Measurements from ENCODE around the gene AXL.

The AXL gene

GRCh38 chr19:41235480-41235879 is 16.5 kb downstream of the AXL start:
- DNase-seq = no peak

- DNase-seq = no peak
Measured at GRCh38 chr19:41238244-41238643, 19.2 kb downstream of the AXL start.

DNA sequence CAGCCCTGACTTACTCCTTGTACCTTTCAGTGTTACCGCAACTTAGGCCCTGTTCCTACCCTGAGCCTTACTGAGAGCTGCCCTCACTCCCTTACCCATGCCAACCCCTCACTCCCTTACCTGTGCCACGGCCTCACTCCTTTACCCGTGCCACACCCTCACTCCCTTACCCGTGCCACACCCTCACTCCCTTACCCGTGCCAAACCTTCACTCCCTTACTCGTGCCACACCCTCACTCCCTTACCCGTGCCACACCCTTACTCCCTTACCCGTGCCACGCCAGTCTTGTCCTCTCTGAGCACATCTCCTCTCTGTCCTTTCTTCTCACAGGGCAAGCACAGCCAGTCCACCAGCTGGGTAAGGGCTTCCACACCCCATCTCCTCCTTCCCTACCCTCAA is 20.3 kb downstream of the AXL start:
- DNase-seq = no peak

DNA sequence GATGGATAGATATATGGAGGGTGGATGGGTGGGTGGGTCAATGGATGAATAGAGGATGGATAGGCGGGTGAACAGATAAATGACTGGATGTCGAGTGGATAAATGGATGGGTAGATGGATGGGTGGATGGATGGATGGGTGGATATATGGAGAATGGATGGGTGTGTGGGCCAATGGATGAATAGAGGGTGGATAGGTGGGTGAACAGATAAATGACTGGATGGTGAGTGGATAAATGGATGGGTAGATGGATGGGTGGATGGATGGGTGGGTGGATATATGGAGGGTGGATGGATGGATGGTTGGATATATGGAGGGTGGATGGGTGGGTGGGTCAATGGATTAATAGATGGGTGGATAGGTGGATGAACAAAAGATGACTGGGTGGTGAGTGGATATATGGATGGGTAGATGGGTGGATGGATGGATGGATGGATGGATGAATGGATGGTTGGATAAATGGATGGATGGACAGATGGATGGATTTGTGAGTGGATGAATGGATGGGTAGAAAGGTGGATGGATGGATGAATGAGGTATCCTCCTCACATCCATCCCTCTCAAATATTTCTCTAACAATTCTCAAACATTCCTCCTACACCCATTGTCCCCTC is 21.0 kb downstream of the AXL start:
- no peak for DNase-seq

GRCh38 chr19:41241859-41242258 is 22.8 kb downstream of the AXL start:
- no peak for DNase-seq

- no peak for DNase-seq
Measured at GRCh38 chr19:41244117-41244516, 25.1 kb downstream of the AXL start.

- DNase-seq = no peak
Measured at GRCh38 chr19:41245843-41246242, 26.8 kb downstream of the AXL start.

GRCh38 chr19:41248895-41249294 is 29.9 kb downstream of the AXL start:
- no peak for DNase-seq

- no peak for DNase-seq
Measured at GRCh38 chr19:41249707-41250423, 30.8 kb downstream of the AXL start.

DNA sequence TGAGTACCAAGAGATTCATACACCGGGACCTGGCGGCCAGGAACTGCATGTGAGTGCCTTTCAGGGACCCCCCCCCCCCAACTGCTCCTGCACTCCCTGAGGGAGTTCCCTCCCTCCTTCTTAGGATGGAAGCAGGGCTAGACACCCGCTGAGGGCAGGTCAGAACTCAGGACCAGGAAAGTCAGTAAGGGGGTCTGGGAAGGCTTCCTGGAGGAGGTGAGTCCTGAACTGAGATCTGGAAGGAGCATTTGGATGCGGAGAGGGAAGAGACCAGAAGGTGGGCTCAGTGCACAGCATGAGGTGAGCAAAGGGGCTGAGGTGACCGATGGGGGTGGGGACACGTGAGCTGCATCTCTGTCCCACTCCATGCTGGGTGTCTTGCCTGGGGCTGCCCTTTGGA is 34.6 kb downstream of the AXL start:
- no peak for DNase-seq

DNA sequence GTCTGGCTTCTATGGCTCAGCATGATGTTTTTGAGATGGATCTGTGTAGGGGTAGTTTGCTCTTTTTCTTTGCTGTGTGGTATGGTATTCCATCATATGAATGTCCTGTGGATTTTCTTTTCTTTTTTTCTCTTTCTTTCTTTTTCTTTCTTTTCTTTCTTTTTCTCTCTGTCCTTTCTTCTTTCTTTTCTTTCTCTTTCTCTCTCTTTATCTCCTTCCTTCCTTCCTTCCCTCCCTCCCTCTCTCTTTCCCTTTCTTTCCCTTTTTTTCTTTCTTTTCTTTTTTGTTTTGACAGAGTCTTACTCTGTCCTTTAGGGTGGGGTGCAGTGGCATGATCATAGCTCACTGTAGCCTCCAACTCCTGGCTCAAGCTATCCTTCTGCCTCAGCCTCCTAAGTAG is 36.1 kb downstream of the AXL start:
- no peak for DNase-seq

DNA sequence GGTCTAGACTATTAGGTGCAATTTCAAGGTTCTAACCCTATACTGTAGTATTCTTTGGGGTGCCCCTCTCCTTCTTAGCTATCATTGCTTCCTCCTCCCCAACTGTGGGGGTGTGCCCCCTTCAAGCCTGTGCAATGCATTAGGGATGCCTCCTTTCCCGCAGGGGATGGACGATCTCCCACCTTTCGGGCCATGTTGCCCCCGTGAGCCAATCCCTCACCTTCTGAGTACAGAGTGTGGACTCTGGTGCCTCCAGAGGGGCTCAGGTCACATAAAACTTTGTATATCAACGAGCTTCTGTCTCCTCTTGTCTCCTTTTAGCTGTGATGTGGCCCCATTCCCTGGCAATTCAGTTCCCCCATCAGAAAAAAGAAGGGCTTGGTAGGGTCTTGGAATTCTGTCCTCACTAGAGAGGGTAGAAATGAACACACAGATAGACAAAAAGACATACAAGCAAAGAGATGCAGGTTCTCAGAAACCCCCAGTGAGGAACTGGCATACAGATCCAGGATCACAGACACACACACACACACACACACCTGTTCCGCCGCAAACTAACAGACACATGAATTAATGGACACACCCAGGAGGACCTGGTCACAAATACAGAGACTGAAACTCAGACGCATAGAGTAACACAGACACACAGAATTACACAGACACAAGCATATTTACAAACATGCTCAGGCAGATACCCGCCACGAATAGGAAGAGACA is 42.6 kb downstream of the AXL start:
- no peak for DNase-seq

DNA sequence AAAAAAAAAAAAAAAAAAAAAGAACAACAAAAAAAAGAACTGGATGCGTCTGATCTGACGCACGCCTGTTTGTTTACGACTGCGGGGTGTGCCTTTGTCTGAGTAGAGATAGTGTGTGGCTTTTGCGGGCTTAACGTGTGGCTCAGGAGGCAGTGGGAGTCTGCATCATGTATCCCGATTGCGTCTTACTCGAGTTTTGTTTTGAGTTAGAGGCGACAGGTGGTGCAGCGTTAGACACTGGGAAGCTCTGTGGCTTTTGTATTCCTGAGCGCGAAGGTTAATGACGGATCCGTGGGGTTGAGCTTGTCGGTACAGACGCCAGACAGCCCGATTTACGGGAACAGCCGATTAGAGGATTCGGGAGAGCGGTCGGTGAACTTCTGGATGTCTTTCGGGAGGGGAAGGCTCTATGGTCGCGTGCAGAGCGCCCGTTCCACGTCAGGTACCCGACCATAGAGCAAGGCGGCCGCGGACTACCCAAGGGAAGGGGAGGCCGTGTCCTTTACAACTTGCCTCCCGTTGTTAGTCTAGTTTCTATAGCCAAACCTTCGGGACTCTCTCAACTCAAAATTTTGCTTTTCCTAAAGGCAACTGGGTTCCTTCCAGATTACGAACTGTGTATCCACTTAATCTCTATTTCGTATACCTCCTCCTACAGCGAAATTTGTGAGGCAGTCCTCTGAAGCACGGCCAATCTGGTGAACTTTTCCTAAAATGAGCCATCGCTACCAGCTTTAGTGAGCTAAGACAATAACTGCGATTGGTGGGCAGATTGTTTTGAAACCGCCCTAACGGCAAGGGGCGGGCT is 44.2 kb downstream of the AXL start:
- DNase-seq = peak; percentile 64

DNA sequence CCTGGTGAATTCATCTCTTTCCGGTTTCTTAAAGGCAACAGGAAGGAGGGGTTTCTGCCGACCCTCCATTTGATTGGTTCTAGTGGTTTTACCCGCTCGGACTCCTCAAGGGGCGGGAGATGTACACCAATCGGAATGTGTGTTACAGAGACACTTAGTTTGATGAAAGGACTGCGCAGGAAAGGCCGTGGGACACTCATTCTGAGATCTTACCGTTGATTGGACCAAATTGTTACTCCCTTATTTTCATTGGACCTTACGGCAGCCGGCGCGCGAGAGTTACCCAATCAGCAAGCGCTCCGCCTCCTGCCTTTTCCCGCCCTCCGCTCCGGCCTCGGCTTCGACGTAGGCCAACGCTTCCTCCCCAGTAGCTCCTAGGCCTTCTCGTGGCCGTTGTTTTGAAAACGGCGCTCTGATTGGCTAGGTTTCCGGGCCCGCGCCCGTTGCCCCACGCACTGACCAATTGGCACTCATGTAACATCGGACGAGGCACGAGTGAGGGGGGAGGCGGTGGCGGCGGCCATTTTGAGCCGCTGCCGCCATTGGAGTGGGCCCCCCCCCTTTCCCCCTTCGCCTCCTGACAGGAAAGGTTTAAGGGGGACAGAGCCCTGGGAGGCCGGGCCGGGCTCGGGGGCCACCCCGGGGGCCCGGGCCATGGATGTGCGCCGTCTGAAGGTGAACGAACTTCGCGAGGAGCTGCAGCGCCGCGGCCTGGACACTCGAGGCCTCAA is 45.0 kb downstream of the AXL start, which contains the start of gene HNRNPUL1:
TSS of gene HNRNPUL1 (plus strand) at position 523 of the 731 bp plus-strand sequence. CDS start at position 655, 132 bp downstream.
- DNase-seq = peak; percentile 98

- DNase-seq = peak; percentile 59
Measured at GRCh38 chr19:41264581-41265394, 45.8 kb downstream of the AXL start.

DNA sequence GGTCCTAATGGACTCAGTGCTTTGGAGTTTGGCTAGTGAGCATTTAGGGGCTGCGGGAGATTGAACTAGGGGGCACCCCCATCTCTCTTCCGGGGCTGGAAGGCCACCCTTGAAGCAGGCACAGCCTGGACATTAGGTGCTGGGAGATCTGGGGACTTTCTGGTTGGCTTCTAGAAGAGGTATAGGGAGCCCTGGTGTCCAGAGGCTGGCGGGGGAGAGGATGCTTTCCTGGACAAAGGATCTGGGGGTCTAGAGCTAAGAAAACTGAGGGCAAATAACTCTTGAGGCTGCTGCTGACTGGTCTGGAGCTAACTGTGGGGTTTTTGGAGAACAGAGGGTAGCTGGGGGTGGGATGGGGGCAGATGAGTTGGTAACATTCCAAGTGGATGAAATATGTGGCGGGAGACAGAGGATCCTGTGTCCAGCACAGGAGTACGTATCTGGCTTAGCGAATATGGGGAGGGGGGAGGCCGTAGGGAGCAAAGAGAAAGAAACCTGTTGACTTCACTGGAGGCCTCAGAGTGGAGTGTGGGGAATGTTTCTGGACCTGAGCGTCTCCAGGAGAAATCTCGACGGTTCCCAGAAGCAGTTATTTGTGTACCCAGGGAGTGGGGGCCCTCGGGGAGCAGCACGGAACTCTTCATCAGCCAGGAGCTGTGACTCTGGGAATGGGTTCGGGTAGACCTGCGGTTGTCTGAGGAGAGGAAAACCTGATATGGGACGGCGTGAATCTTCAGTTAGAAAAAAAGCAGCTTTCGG is 46.6 kb downstream of the AXL start:
- DNase-seq = peak; percentile 17

DNA sequence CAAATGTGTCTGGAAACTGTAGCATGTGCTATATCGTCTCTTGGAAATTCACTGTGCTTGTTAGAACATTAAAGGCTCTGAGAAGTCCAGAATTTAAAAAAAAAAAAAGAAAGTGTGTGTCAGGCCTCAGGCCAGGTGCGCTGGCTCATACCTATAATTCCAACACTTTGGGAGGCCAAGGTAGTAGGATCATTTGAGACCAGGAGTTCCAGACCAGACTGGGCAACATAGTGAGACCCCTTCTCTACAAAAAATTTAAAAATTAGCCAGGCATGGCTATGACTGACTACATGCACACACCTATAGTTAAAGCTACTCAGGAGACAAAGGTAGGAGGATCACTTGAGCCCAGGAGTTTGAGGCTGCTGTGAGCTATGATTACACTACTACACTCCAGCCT is 50.0 kb downstream of the AXL start:
- DNase-seq = no peak

DNA sequence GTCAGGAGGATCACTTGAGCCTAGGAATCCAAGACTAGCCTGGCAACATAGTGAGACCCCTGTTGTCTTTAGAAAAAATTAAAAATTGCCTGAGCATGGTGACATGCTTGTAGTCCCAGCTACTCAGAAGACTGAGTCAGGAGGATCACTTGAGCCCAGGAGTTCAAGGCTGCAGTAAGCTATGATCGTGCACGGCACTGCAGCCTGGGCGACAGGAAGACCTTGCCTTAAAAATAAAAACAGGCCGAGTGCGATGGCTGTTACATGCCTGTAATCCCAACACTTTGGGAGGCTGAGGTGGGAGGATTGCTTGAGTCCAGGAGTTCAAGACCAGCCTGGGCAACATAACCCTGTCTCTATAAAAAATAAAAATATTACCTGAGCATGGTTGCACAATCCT is 50.5 kb downstream of the AXL start:
- no peak for DNase-seq

- no peak for DNase-seq
Measured at GRCh38 chr19:41273076-41273475, 54.1 kb downstream of the AXL start.

GRCh38 chr19:41274802-41275201 is 55.8 kb downstream of the AXL start:
- no peak for DNase-seq

GRCh38 chr19:41276231-41276630 is 57.2 kb downstream of the AXL start:
- no peak for DNase-seq

All from activated CD8-positive, alpha-beta memory T cell treated with anti-CD3 and anti-CD28 coated beads, Interleukin-2, amount 50 U/mL, for 4 hours (primary cell).